ENCODE data around the gene GPR139.

GRCh38 chr16:20104563-20105183 is 31.0 kb upstream of the GPR139 start:
- TF ChIP-seq CTCF (IDR thresholded peaks at IDR 0.05) (no peak), POLR2A (IDR thresholded peaks at IDR 0.05) (no peak)

Measured in thyroid gland (tissue), 4 donors.